B cell (primary cell): ENCODE data around the gene SMTNL2. TPM values are rescaled to one million over a fixed set of nuclear protein-coding genes. Genes with fewer than 3 reads are reported as not detected.

ENCODE experiments used
- ATAC-seq: fragments of 200-7000 bp; cut with Tn5 transposase; one replicate; pipeline ENCODE4 v1.10.0; 2021; ENCODE audit warnings: low read depth, mild to moderate bottlenecking, moderate number of reproducible peaks, moderate library complexity
- CTCF ChIA-PET: fragments of 350-600 bp; sonication (Branson Sonifier 250); formaldehyde crosslinking; loops from one replicate; lab custom pipeline; 2021; ENCODE audit warnings: antibody characterized with exemption, inconsistent platforms; lab: Charles Lee
- POLR2A ChIA-PET: fragments of 350-600 bp; sonication (Branson Sonifier 250); formaldehyde crosslinking; loops from one replicate; lab custom pipeline; 2021; ENCODE audit warnings: antibody characterized with exemption; lab: Charles Lee
- DNase-seq: peaks from one replicate; pipeline ENCODE4 v3.0.0; 2013
- H2AFZ ChIP-seq: 2 replicates; pipeline ENCODE4 v1.6.1; 2012; ENCODE audit warnings: mild to moderate bottlenecking, low read depth, low read length; ENCODE audit not compliant: insufficient read depth, poor library complexity, severe bottlenecking
- H3K27ac ChIP-seq, 2 donors: 1 replicate in 1 of 2; 2 replicates in 1 of 2; pipeline ENCODE4 v1.5.1; 2012 to 2013; ENCODE audit warnings: low read length in 2 of 2, mild to moderate bottlenecking in 2 of 2, moderate library complexity in 1 of 2
- H3K27me3 ChIP-seq, 4 experiments: fragments of 200-600 bp in 1 of 4; sonication (generic) in 1 of 4; replicated peaks in 1 of 4; 1 replicate in 2 of 4; 2 replicates in 2 of 4; pipeline versions ENCODE4 v1.6.1 to v1.7.0; 2013 to 2016; ENCODE audit warnings: low read length in 3 of 4, mild to moderate bottlenecking in 2 of 4, mixed read lengths in 1 of 4, moderate library complexity in 1 of 4; ENCODE audit not compliant: insufficient read depth in 4 of 4, control insufficient read depth in 3 of 4; ENCODE audit errors: control extremely low read depth in 1 of 4
- H3K36me3 ChIP-seq, 2 experiments: replicated peaks in 1 of 2; 1 replicate in 1 of 2; 2 replicates in 1 of 2; pipeline versions ENCODE4 v1.6.1 to v1.7.1; 2013; ENCODE audit warnings: low read length in 1 of 2; ENCODE audit not compliant: insufficient read depth in 2 of 2, control insufficient read depth in 1 of 2; ENCODE audit errors: control extremely low read depth in 1 of 2, extremely low read depth in 1 of 2
- H3K4me1 ChIP-seq, 2 donors: fragments of 200-600 bp in 1 of 2; sonication (generic) in 1 of 2; 1 replicate in 1 of 2; 2 replicates in 1 of 2; pipeline versions ENCODE4 v1.5.1 to v1.6.1; 2013 to 2017; ENCODE audit warnings: low read length in 2 of 2; ENCODE audit not compliant: control insufficient read depth in 2 of 2, insufficient read depth in 2 of 2
- H3K4me2 ChIP-seq: replicated peaks from 2 replicates; pipeline ENCODE3; 2012; ENCODE audit warnings: mild to moderate bottlenecking, low read depth, low read length; ENCODE audit not compliant: poor library complexity, severe bottlenecking
- H3K4me3 ChIP-seq, 5 experiments: fragments of 200-600 bp in 1 of 5; sonication (generic) in 1 of 5; 1 replicate in 3 of 5; 2 replicates in 2 of 5; pipeline versions ENCODE4 v1.5.1 to v1.7.0; 2011 to 2016; ENCODE audit warnings: low read length in 4 of 5, mild to moderate bottlenecking in 4 of 5, low read depth in 2 of 5, control low read depth in 1 of 5, moderate library complexity in 1 of 5; ENCODE audit not compliant: insufficient read depth in 1 of 5; ENCODE audit errors: control extremely low read depth in 1 of 5, extremely low read depth in 1 of 5
- H3K79me2 ChIP-seq: fragments of 200-600 bp; sonication (generic); one replicate; pipeline ENCODE4 v1.6.0; 2016; ENCODE audit warnings: low read length; ENCODE audit not compliant: control insufficient read depth, insufficient read depth
- H3K9ac ChIP-seq: fragments of 200-600 bp; sonication (generic); 2 replicates; pipeline ENCODE4 v1.6.1; 2017; ENCODE audit warnings: mild to moderate bottlenecking, low read length, moderate library complexity
- H3K9me3 ChIP-seq, 3 donors: one replicate each; pipeline versions ENCODE4 v1.6.1 to v1.7.1; 2013; ENCODE audit warnings: low read length in 2 of 3; ENCODE audit not compliant: control insufficient read depth in 2 of 3, insufficient read depth in 1 of 3; ENCODE audit errors: control extremely low read depth in 1 of 3
- H4K20me1 ChIP-seq: 2 replicates; pipeline ENCODE4 v1.6.0; 2012; ENCODE audit warnings: mild to moderate bottlenecking, low read length; ENCODE audit not compliant: insufficient read depth, control insufficient read depth, poor library complexity, severe bottlenecking
- H3K27ac Mint-ChIP-seq: one replicate; pipeline ENCODE4 v1.8.0; 2021; ENCODE audit warnings: mixed read lengths
- H3K27me3 Mint-ChIP-seq: one replicate; pipeline ENCODE4 v1.8.0; 2021; ENCODE audit warnings: mixed read lengths
- H3K4me1 Mint-ChIP-seq: one replicate; pipeline ENCODE4 v1.8.0; 2021; ENCODE audit warnings: mixed read lengths
- H3K4me3 Mint-ChIP-seq: one replicate; pipeline ENCODE4 v1.8.0; 2021; ENCODE audit warnings: mixed read lengths
- H3K9me3 Mint-ChIP-seq: one replicate; pipeline ENCODE4 v1.8.0; 2022; ENCODE audit warnings: mixed read lengths; ENCODE audit not compliant: insufficient read depth
- EZH2 ChIP-seq: IDR thresholded peaks from 2 replicates; pipeline ENCODE4 v1.6.1; 2012; ENCODE audit warnings: borderline replicate concordance, low read depth, mild to moderate bottlenecking, moderate library complexity, low read length; ENCODE audit not compliant: insufficient read depth, poor library complexity, severe bottlenecking
- WGBS: methylation state at CpG from one replicate; pipeline ENCODE4 v1.1.5; 2013; ENCODE audit warnings: missing lambda C conversion rate; ENCODE audit not compliant: insufficient coverage; 5-methylcytosine and 5-hydroxymethylcytosine counted together
- intact Hi-C: fragments of 100-400 bp; cut with micrococcal nuclease; formaldehyde crosslinking; loops from one replicate; pipeline ENCODE4 v1.10.0; 2022
- polyA plus RNA-seq: library from polyadenylated mRNA; depleted of rRNA; stranded (reverse); fragments of >200 nt; gene quantifications from 2 replicates; pipeline ENCODE4 v1.2.3, GENCODE V29; 2012
- total RNA-seq, 2 donors: library from RNA; stranded (reverse); fragments of 120-200 nt in 1 of 2; gene quantifications; 1 replicate in 1 of 2; 2 replicates in 1 of 2; pipeline versions ENCODE4 v1.2.3 to v1.2.4, GENCODE V29; 2013 to 2022
- TF ChIP-seq, protein P1 (sequence below): fragments of 200-600 bp; IDR thresholded peaks from one replicate; pipeline ENCODE4 v1.8.0; 2022; ENCODE audit warnings: antibody characterized with exemption, mild to moderate bottlenecking

The SMTNL2 gene
- total and polyA plus RNA-seq, 2 donors (not counting 1 experiment from before 2014, with no cell fraction given) = not detected

DNA sequence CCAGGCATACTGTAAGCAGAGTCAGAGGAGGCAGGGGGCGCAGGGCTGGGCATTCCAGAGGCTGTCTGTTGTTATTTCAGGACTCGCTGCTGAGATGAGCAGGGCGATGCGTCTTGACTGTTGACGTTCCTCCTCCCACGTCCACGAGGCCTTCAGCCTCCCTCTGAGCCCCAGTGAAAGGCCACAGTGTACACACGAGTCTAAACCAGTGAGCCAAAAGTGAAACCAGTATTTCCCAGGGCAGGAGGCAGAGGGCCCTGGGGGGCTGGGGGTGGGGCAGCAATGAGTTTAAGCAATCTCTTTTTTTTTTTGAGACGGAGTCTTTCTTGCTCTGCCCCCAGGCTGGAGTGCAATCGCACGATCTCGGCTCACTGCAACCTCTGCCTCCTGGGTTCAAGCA, 21.5 kb downstream of the SMTNL2 start:
- Histone ChIP-seq H3K4me1 (no peaks in the 10 kb centered on the region), H3K4me3 (no peak overlapping the region), H3K27me3 (peaks cover 0 to 8% (median 1%) of the 10 kb centered on the region in 4 experiments), H4K20me1 (no peaks in the 10 kb centered on the region), H2AFZ (no peak overlapping the region), H3K9me3 (no peaks in the 10 kb centered on the region), H3K9ac (no peak overlapping the region), H3K4me2 (no peak overlapping the region), H3K79me2 (no peaks in the 10 kb centered on the region), H3K36me3 (no peaks in the 10 kb centered on the region), H3K27ac (no peak overlapping the region)
- Mint-ChIP-seq H3K4me1 (no peaks in the 10 kb centered on the region), H3K27ac (no peak overlapping the region), H3K9me3 (no peaks in the 10 kb centered on the region), H3K27me3 (peaks cover 36% of the 10 kb centered on the region), H3K4me3 (no peak overlapping the region)
- no peak for TF ChIP-seq EZH2
- TF ChIP-seq, protein P1, sequence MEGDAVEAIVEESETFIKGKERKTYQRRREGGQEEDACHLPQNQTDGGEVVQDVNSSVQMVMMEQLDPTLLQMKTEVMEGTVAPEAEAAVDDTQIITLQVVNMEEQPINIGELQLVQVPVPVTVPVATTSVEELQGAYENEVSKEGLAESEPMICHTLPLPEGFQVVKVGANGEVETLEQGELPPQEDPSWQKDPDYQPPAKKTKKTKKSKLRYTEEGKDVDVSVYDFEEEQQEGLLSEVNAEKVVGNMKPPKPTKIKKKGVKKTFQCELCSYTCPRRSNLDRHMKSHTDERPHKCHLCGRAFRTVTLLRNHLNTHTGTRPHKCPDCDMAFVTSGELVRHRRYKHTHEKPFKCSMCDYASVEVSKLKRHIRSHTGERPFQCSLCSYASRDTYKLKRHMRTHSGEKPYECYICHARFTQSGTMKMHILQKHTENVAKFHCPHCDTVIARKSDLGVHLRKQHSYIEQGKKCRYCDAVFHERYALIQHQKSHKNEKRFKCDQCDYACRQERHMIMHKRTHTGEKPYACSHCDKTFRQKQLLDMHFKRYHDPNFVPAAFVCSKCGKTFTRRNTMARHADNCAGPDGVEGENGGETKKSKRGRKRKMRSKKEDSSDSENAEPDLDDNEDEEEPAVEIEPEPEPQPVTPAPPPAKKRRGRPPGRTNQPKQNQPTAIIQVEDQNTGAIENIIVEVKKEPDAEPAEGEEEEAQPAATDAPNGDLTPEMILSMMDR = no peak
- DNase-seq = no peak
- intact Hi-C loops = no loop called here
- 31% methylated on average over 8 of the region's 12 CpGs for WGBS
- ChIA-PET POLR2A (no interaction called here), CTCF (no interaction called here)
- ATAC-seq = no peak

GRCh38 chr17:4607261-4607741, 23.0 kb downstream of the SMTNL2 start:
- H2AFZ ChIP-seq = no peak overlapping the region

More at GRCh38 chr17:4607261-4607741, 23.0 kb downstream of the SMTNL2 start:
- intact Hi-C loops = no loop called here
- ATAC-seq = no peak
- no peak overlapping the region for H3K27ac Mint-ChIP-seq
- no peak overlapping the region for H3K4me3 Mint-ChIP-seq
- H3K79me2 ChIP-seq = no peaks in the 10 kb centered on the region
- no peak overlapping the region for H3K4me3 ChIP-seq
- H3K4me2 ChIP-seq = no peak overlapping the region
- H3K27me3 ChIP-seq = peaks cover 0 to 8% (median 1%) of the 10 kb centered on the region in 4 experiments
- peaks cover 40% of the 10 kb centered on the region for H3K27me3 Mint-ChIP-seq
- DNase-seq = no peak
- no peaks in the 10 kb centered on the region for H3K4me1 ChIP-seq
- H3K4me1 Mint-ChIP-seq = no peaks in the 10 kb centered on the region
- H3K36me3 ChIP-seq = no peaks in the 10 kb centered on the region
- H3K27ac ChIP-seq = no peak overlapping the region
- no peak overlapping the region for H3K9ac ChIP-seq
- H3K9me3 Mint-ChIP-seq = no peaks in the 10 kb centered on the region
- 77% methylated on average over 24 of the region's 25 CpGs for WGBS
- ChIA-PET POLR2A (no interaction called here), CTCF (interaction anchor here (0.6 kb wide), 2 partner anchors 8 to 100 kb away, joined by 3 read pairs; no protein-coding TSS in a partner anchor)
- TF ChIP-seq, protein P1 = no peak
- no peak for TF ChIP-seq EZH2
- H4K20me1 ChIP-seq = no peaks in the 10 kb centered on the region
- H3K9me3 ChIP-seq = no peaks in the 10 kb centered on the region
